GM23338 (cell line): ENCODE data around the gene RBM8A. TPM values are rescaled to one million over a fixed set of nuclear protein-coding genes. Genes with fewer than 3 reads are reported as not detected.

ENCODE experiments used
- ATAC-seq: fragments of 200-7000 bp; cut with Tn5 transposase; 3 replicates; pipeline ENCODE4 v1.9.1; 2020
- DNase-seq: peaks from one replicate; pipeline ENCODE4 v3.0.0-alpha.2; 2015; ENCODE audit warnings: low spot score
- H2AFZ ChIP-seq: fragments of 200-600 bp; sonication (generic); 2 replicates; pipeline ENCODE4 v1.8.0; 2016; ENCODE audit warnings: antibody characterized with exemption, mild to moderate bottlenecking, moderate library complexity
- H3F3A ChIP-seq: fragments of 200-600 bp; sonication (generic); replicated peaks from 2 replicates; pipeline ENCODE4 v1.8.0; 2017; ENCODE audit warnings: antibody characterized with exemption, mixed run types, low read depth
- H3K27ac ChIP-seq: fragments of 200-600 bp; sonication (generic); 2 replicates; pipeline ENCODE4 v1.6.1; 2016; ENCODE audit warnings: low read depth
- H3K27me3 ChIP-seq: fragments of 200-600 bp; sonication (generic); 2 replicates; pipeline ENCODE4 v1.8.0; 2016; ENCODE audit warnings: mild to moderate bottlenecking, mixed run types, moderate library complexity; ENCODE audit not compliant: insufficient read depth
- H3K36me3 ChIP-seq: fragments of 200-600 bp; sonication (generic); 2 replicates; pipeline ENCODE4 v1.8.0; 2016; ENCODE audit warnings: mild to moderate bottlenecking; ENCODE audit not compliant: insufficient read depth
- H3K4me1 ChIP-seq: fragments of 200-600 bp; sonication (generic); 2 replicates; pipeline ENCODE4 v1.8.0; 2016; ENCODE audit warnings: mild to moderate bottlenecking, moderate library complexity; ENCODE audit not compliant: insufficient read depth
- H3K4me2 ChIP-seq: fragments of 200-600 bp; sonication (generic); 2 replicates; pipeline ENCODE4 v1.7.1; 2017; ENCODE audit warnings: mixed run types
- H3K4me3 ChIP-seq: fragments of 200-600 bp; sonication (generic); 2 replicates; pipeline ENCODE4 v1.6.1; 2016; ENCODE audit warnings: mixed run types
- H3K79me2 ChIP-seq: fragments of 200-600 bp; sonication (generic); replicated peaks from 2 replicates; pipeline ENCODE4 v1.8.0; 2017; ENCODE audit warnings: mild to moderate bottlenecking; ENCODE audit not compliant: insufficient read depth
- H3K9me2 ChIP-seq: fragments of 200-600 bp; sonication (generic); 2 replicates; pipeline ENCODE4 v1.8.0; 2017; ENCODE audit not compliant: insufficient read depth
- H4K20me1 ChIP-seq: fragments of 200-600 bp; sonication (generic); replicated peaks from 2 replicates; pipeline ENCODE4 v1.8.0; 2017; ENCODE audit warnings: mild to moderate bottlenecking; ENCODE audit not compliant: insufficient read depth
- H3K27ac Mint-ChIP-seq: 2 replicates; pipeline ENCODE4 v1.8.0; 2020; ENCODE audit warnings: inconsistent platforms, mild to moderate bottlenecking, moderate library complexity, mixed read lengths
- H3K27me3 Mint-ChIP-seq: 3 replicates; pipeline ENCODE4 v1.8.0; 2022; ENCODE audit warnings: low read depth, mild to moderate bottlenecking, moderate library complexity, mixed read lengths, inconsistent platforms; ENCODE audit not compliant: insufficient read depth, poor library complexity
- H3K36me3 Mint-ChIP-seq: 3 replicates; pipeline ENCODE4 v1.8.0; 2021; ENCODE audit warnings: low read depth, mild to moderate bottlenecking, inconsistent platforms, moderate library complexity, mixed read lengths
- H3K4me1 Mint-ChIP-seq: 3 replicates; pipeline ENCODE4 v1.8.0; 2020; ENCODE audit warnings: mild to moderate bottlenecking, inconsistent platforms, mixed read lengths
- H3K4me3 Mint-ChIP-seq: 3 replicates; pipeline ENCODE4 v1.8.0; 2021; ENCODE audit warnings: moderate library complexity, mild to moderate bottlenecking, inconsistent platforms, mixed read lengths
- H3K9me3 Mint-ChIP-seq: 3 replicates; pipeline ENCODE4 v1.8.0; 2020; ENCODE audit warnings: moderate library complexity, mild to moderate bottlenecking, inconsistent platforms, mixed read lengths
- CREB1 ChIP-seq: fragments of 250-450 bp; sonication (Bioruptor Pico); IDR thresholded peaks from 2 replicates; pipeline ENCODE4 v1.5.0; 2020; ENCODE audit warnings: low read depth, mild to moderate bottlenecking, moderate library complexity
- EZH2phosphoT487 ChIP-seq: fragments of 200-600 bp; sonication (generic); IDR thresholded peaks from one replicate; pipeline ENCODE4 v1.8.1; 2018; ENCODE audit warnings: antibody characterized with exemption; ENCODE audit not compliant: unreplicated experiment
- NANOG ChIP-seq: IDR thresholded peaks from 2 replicates; pipeline ENCODE4 v1.6.1; 2016; ENCODE audit warnings: antibody characterized with exemption, borderline replicate concordance
- POLR2AphosphoS5 ChIP-seq: IDR thresholded peaks from 2 replicates; pipeline ENCODE4 v1.6.1; 2016; ENCODE audit warnings: antibody characterized with exemption, low read depth
- ZNF331 ChIP-seq: fragments of 250-450 bp; sonication (Bioruptor Pico); IDR thresholded peaks from 2 replicates; pipeline ENCODE4 v1.5.0; 2020; ENCODE audit warnings: low read depth, mild to moderate bottlenecking, moderate library complexity
- polyA plus RNA-seq: library from polyadenylated mRNA; unstranded; fragments of >200 nt; fragmentation: Nextera tagmentation; extraction: Ambion mirVana; gene quantifications from 2 replicates; pipeline ENCODE4 v1.2.1, GENCODE V29; 2016
- total RNA-seq: library from RNA; depleted of rRNA; stranded (reverse); fragments of >200 nt; shearing (Covaris generic); gene quantifications from 2 replicates; pipeline ENCODE4 v1.2.3, GENCODE V29; 2014
- TF ChIP-seq, protein P1 (sequence below), 2 experiments: fragments of 200-600 bp in 1 of 2; sonication (generic) in 1 of 2; conservative IDR thresholded peaks; 2 replicates each; pipeline versions ENCODE4 v1.5.1 to v1.6.1; 2016 to 2017; ENCODE audit warnings: antibody characterized with exemption in 2 of 2, low read depth in 2 of 2, mild to moderate bottlenecking in 2 of 2, moderate library complexity in 1 of 2
- TF ChIP-seq, protein P2 (sequence below): IDR thresholded peaks from one replicate; pipeline ENCODE4 v1.6.1; 2018; ENCODE audit warnings: antibody characterized with exemption; ENCODE audit not compliant: unreplicated experiment

RBM8A gene
- total and polyA plus RNA-seq, 2 experiments from 2014 or later, result 170 to 312 TPM

- no peak for TF ChIP-seq ZNF331 (CRISPR knock-in tag)
- no peak for TF ChIP-seq NANOG
- TF ChIP-seq, protein P1, sequence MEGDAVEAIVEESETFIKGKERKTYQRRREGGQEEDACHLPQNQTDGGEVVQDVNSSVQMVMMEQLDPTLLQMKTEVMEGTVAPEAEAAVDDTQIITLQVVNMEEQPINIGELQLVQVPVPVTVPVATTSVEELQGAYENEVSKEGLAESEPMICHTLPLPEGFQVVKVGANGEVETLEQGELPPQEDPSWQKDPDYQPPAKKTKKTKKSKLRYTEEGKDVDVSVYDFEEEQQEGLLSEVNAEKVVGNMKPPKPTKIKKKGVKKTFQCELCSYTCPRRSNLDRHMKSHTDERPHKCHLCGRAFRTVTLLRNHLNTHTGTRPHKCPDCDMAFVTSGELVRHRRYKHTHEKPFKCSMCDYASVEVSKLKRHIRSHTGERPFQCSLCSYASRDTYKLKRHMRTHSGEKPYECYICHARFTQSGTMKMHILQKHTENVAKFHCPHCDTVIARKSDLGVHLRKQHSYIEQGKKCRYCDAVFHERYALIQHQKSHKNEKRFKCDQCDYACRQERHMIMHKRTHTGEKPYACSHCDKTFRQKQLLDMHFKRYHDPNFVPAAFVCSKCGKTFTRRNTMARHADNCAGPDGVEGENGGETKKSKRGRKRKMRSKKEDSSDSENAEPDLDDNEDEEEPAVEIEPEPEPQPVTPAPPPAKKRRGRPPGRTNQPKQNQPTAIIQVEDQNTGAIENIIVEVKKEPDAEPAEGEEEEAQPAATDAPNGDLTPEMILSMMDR (conservative IDR thresholded peaks at IDR 0.05; ENCODE audit: low read depth in 2 of 2), result no peak
- TF ChIP-seq CREB1, result no peak
- no peak for TF ChIP-seq EZH2phosphoT487
- TF ChIP-seq POLR2AphosphoS5, result no peak
Observed at GRCh38 chr1:145908653-145909052, 18.6 kb downstream of the RBM8A start (continued).

GRCh38 chr1:145906954-145907753 is 20.1 kb downstream of the RBM8A start:
- H3K27me3 Mint-ChIP-seq, result peaks cover 5% of the 10 kb centered on the region
- no peak overlapping the region for H3K4me3 ChIP-seq
- H3K79me2 ChIP-seq, result no peaks in the 10 kb centered on the region
- no peak overlapping the region for H3K27ac ChIP-seq
- DNase-seq, result no peak
- ATAC-seq, result peak; percentile 33; the same call in 2 of the 3 replicates
- H3K36me3 Mint-ChIP-seq, result no peaks in the 10 kb centered on the region
- peaks cover 10% of the 10 kb centered on the region for H3K4me1 Mint-ChIP-seq
- no peaks in the 10 kb centered on the region for H4K20me1 ChIP-seq
- TF ChIP-seq, protein P1 (conservative IDR thresholded peaks at IDR 0.05; ENCODE audit: low read depth in 2 of 2), result peak in 1 of 2 experiments; percentile 34; a peak in 2 of 4 replicates
- TF ChIP-seq, protein P2, sequence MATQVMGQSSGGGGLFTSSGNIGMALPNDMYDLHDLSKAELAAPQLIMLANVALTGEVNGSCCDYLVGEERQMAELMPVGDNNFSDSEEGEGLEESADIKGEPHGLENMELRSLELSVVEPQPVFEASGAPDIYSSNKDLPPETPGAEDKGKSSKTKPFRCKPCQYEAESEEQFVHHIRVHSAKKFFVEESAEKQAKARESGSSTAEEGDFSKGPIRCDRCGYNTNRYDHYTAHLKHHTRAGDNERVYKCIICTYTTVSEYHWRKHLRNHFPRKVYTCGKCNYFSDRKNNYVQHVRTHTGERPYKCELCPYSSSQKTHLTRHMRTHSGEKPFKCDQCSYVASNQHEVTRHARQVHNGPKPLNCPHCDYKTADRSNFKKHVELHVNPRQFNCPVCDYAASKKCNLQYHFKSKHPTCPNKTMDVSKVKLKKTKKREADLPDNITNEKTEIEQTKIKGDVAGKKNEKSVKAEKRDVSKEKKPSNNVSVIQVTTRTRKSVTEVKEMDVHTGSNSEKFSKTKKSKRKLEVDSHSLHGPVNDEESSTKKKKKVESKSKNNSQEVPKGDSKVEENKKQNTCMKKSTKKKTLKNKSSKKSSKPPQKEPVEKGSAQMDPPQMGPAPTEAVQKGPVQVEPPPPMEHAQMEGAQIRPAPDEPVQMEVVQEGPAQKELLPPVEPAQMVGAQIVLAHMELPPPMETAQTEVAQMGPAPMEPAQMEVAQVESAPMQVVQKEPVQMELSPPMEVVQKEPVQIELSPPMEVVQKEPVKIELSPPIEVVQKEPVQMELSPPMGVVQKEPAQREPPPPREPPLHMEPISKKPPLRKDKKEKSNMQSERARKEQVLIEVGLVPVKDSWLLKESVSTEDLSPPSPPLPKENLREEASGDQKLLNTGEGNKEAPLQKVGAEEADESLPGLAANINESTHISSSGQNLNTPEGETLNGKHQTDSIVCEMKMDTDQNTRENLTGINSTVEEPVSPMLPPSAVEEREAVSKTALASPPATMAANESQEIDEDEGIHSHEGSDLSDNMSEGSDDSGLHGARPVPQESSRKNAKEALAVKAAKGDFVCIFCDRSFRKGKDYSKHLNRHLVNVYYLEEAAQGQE, result no peak
- peak overlapping the region; percentile 72; the same call in 1 of the 2 replicates for H2AFZ ChIP-seq
- H3K27me3 ChIP-seq, result no peaks in the 10 kb centered on the region
- no peaks in the 10 kb centered on the region for H3K36me3 ChIP-seq
- no peak overlapping the region for H3K4me3 Mint-ChIP-seq
- H3K9me3 Mint-ChIP-seq, result no peaks in the 10 kb centered on the region
- no peaks in the 10 kb centered on the region for H3K9me2 ChIP-seq
- H3F3A ChIP-seq, result 0 out of 2 replicates have a peak, but pooled peaks cover 4% of the 10 kb centered on the region
- H3K4me1 ChIP-seq, result no peaks in the 10 kb centered on the region
- H3K4me2 ChIP-seq, result no peak overlapping the region
- H3K27ac Mint-ChIP-seq, result no peak overlapping the region
